HepG2 (cell line): ENCODE data around the gene CIAO2A. TPM values are rescaled to one million over a fixed set of nuclear protein-coding genes. Genes with fewer than 3 reads are reported as not detected.

Source experiments
- ATAC-seq: fragments of 200-7000 bp; cut with Tn5 transposase; 3 replicates; pipeline ENCODE4 v1.9.1; 2020; ENCODE audit warnings: mild to moderate bottlenecking, moderate library complexity
- BruUV-seq: library from RNA; stranded (reverse); fragments of 400-500 nt; replicated peaks from 2 replicates; lab custom pipeline; 2021; lab: Mats Ljungman, UMichigan
- CTCF ChIA-PET: fragments of 300-600 bp; formaldehyde crosslinking; extraction: SDS; loops from one replicate; lab custom pipeline; 2021; ENCODE audit warnings: low total read pairs, inconsistent platforms, low intra/inter-chr PET ratio; lab: Yijun Ruan, JAX
- POLR2A ChIA-PET: fragments of 350-600 bp; sonication (Branson Sonifier 250); formaldehyde crosslinking; loops from one replicate; lab custom pipeline; 2020; ENCODE audit warnings: antibody characterized with exemption, inconsistent platforms; lab: Yijun Ruan, JAX
- DNase-seq: peaks from one replicate; pipeline ENCODE4 v3.0.0-alpha.2; 2015; ENCODE audit warnings: low spot score
- FAIRE-seq: peaks from 3 replicates; lab custom pipeline; 2011; peaks lifted over from hg19 to GRCh38; lab: Jason Lieb, UNC
- H2AFZ ChIP-seq: one replicate; pipeline ENCODE4 v1.6.1; 2011; ENCODE audit warnings: low read length, inconsistent platforms
- H3K27ac ChIP-seq: fragments of 300-600 bp; 3 replicates; pipeline ENCODE4 v1.8.0; 2011; ENCODE audit warnings: mixed run types, mild to moderate bottlenecking, mixed read lengths, low read length, inconsistent platforms; ENCODE audit not compliant: insufficient read depth; ENCODE audit errors: extremely low read length
- H3K27me3 ChIP-seq, 2 experiments: fragments of 200-600 bp in 1 of 2; 2 replicates in 1 of 2; 3 replicates in 1 of 2; pipeline versions ENCODE4 v1.6.0 to v1.8.0; 2011; ENCODE audit warnings: low read length in 2 of 2, mild to moderate bottlenecking in 2 of 2, moderate library complexity in 2 of 2, inconsistent platforms in 1 of 2; ENCODE audit not compliant: insufficient read depth in 2 of 2, control insufficient read depth in 1 of 2
- H3K36me3 ChIP-seq, 2 experiments: fragments of 200-600 bp in 1 of 2; replicated peaks in 1 of 2; 2 replicates in 1 of 2; 3 replicates in 1 of 2; pipeline versions ENCODE4 v1.5.1 to v1.8.0; 2011; ENCODE audit warnings: low read length in 2 of 2, inconsistent platforms in 1 of 2; ENCODE audit not compliant: insufficient read depth in 2 of 2, control insufficient read depth in 1 of 2
- H3K4me1 ChIP-seq: 2 replicates; pipeline ENCODE4 v1.5.1; 2012; ENCODE audit warnings: low read length, inconsistent platforms; ENCODE audit not compliant: insufficient read depth
- H3K4me2 ChIP-seq: 2 replicates; pipeline ENCODE4 v1.6.0; 2011; ENCODE audit warnings: low read depth, low read length, inconsistent platforms
- H3K4me3 ChIP-seq, 3 experiments: fragments of 200-600 bp in 1 of 3; sonication (generic), shearing (Covaris generic) in 1 of 3; replicated peaks in 1 of 3; 2 replicates each; pipeline ENCODE4 v1.5.1; 2011 to 2016; ENCODE audit warnings: low read length in 3 of 3, inconsistent platforms in 2 of 3, low read depth in 2 of 3, mild to moderate bottlenecking in 2 of 3, control low read depth in 1 of 3, mixed read lengths in 1 of 3; ENCODE audit not compliant: insufficient read depth in 1 of 3
- H3K79me2 ChIP-seq: one replicate; pipeline ENCODE4 v1.6.1; 2011; ENCODE audit warnings: low read length, inconsistent platforms; ENCODE audit not compliant: insufficient read depth
- H3K9ac ChIP-seq: 2 replicates; pipeline ENCODE4 v1.6.0; 2011; ENCODE audit warnings: mild to moderate bottlenecking, low read depth, low read length, inconsistent platforms; ENCODE audit not compliant: insufficient read depth
- H3K9me3 ChIP-seq: 2 replicates; pipeline ENCODE4 v1.5.1; 2012; ENCODE audit warnings: mild to moderate bottlenecking, low read length
- H4K20me1 ChIP-seq: 2 replicates; pipeline ENCODE4 v1.6.0; 2011; ENCODE audit warnings: inconsistent platforms, mild to moderate bottlenecking, low read length, moderate library complexity; ENCODE audit not compliant: insufficient read depth
- CAMTA2 ChIP-seq: sonication (generic); formaldehyde crosslinking; IDR thresholded peaks from 2 replicates; pipeline ENCODE4 v1.4.0; 2020; ENCODE audit warnings: mild to moderate bottlenecking, missing genetic modification reagents, borderline replicate concordance
- DRAP1 ChIP-seq: IDR thresholded peaks from 2 replicates; pipeline ENCODE4 v1.6.1; 2016; ENCODE audit warnings: missing genetic modification reagents, missing compliant biosample characterization
- GATAD1 ChIP-seq: IDR thresholded peaks from 2 replicates; pipeline ENCODE4 v1.6.1; 2016; ENCODE audit warnings: missing genetic modification reagents, missing compliant biosample characterization
- HNRNPUL1 ChIP-seq: fragments of 200-400 bp; formaldehyde crosslinking; IDR thresholded peaks from 2 replicates; pipeline ENCODE4 v1.6.1; 2017; ENCODE audit warnings: low read depth, mild to moderate bottlenecking, low read length, moderate library complexity
- MIER2 ChIP-seq: IDR thresholded peaks from 2 replicates; pipeline ENCODE4 v1.6.1; 2016; ENCODE audit warnings: missing biosample characterization, missing genetic modification reagents
- PRDM4 ChIP-seq: sonication (generic); formaldehyde crosslinking; IDR thresholded peaks from 2 replicates; pipeline ENCODE4 v1.9.0; 2021; ENCODE audit warnings: missing genetic modification reagents, borderline replicate concordance
- TAF15 ChIP-seq: fragments of 200-400 bp; formaldehyde crosslinking; IDR thresholded peaks from one replicate; pipeline ENCODE4 v1.6.1; 2018; ENCODE audit warnings: mild to moderate bottlenecking, low read depth, low read length; ENCODE audit not compliant: poor library complexity, severe bottlenecking
- TCF7L2 ChIP-seq: IDR thresholded peaks from 2 replicates; pipeline ENCODE4 v1.6.1; 2011; ENCODE audit warnings: mild to moderate bottlenecking, low read depth, low read length, moderate library complexity
- ZBTB39 ChIP-seq: sonication (generic); formaldehyde crosslinking; IDR thresholded peaks from 2 replicates; pipeline ENCODE4 v1.5.0; 2020; ENCODE audit warnings: missing genetic modification reagents
- ZNF138 ChIP-seq: sonication (generic); formaldehyde crosslinking; IDR thresholded peaks from 2 replicates; pipeline ENCODE4 v1.5.0; 2020; ENCODE audit warnings: mild to moderate bottlenecking, low read depth, missing genetic modification reagents
- ZNF432 ChIP-seq: sonication (generic); formaldehyde crosslinking; IDR thresholded peaks from 2 replicates; pipeline ENCODE4 v1.5.0; 2020; ENCODE audit warnings: missing genetic modification reagents, mild to moderate bottlenecking, borderline replicate concordance
- ZNF451 ChIP-seq: sonication (generic); formaldehyde crosslinking; IDR thresholded peaks from 2 replicates; pipeline ENCODE4 v1.5.0; 2020; ENCODE audit warnings: mild to moderate bottlenecking, missing genetic modification reagents
- ZNF468 ChIP-seq: sonication (generic); formaldehyde crosslinking; IDR thresholded peaks from 2 replicates; pipeline ENCODE4 v1.8.0; 2022; ENCODE audit warnings: mild to moderate bottlenecking, moderate library complexity, missing genetic modification reagents
- ZNF503 ChIP-seq: sonication (generic); formaldehyde crosslinking; IDR thresholded peaks from 2 replicates; pipeline ENCODE4 v1.4.0; 2020; ENCODE audit warnings: missing genetic modification reagents
- ZNF547 ChIP-seq: sonication (generic); formaldehyde crosslinking; IDR thresholded peaks from 2 replicates; pipeline ENCODE4 v1.5.1; 2020; ENCODE audit warnings: mild to moderate bottlenecking, missing genetic modification reagents
- ZNF614 ChIP-seq: IDR thresholded peaks from 2 replicates; pipeline ENCODE4 v1.6.1; 2018; ENCODE audit warnings: missing biosample characterization, missing genetic modification reagents, inconsistent platforms, borderline replicate concordance
- WGBS: methylation state at CpG from one replicate; pipeline ENCODE4 v1.1.6; 2017; ENCODE audit warnings: low lambda C conversion rate; 5-methylcytosine and 5-hydroxymethylcytosine counted together
- in situ Hi-C: cut with HindIII; loops from 2 replicates; pipeline ENCODE4 v1.10.0; 2017; ENCODE audit warnings: low pct_unique_long_range_greater_than_20kb; ENCODE audit not compliant: extremely low pct_ligation_motif_present
- intact Hi-C: fragments of 100-400 bp; cut with micrococcal nuclease; formaldehyde crosslinking; loops from one replicate; pipeline ENCODE4 v1.10.0; 2022; ENCODE audit not compliant: unreplicated experiment
- polyA plus RNA-seq, 8 experiments: library from polyadenylated mRNA; depleted of rRNA in 3 of 8; stranded (reverse) in 7 of 8; unstranded in 1 of 8; fragments of >200 nt; fragmentation: Illumina TruSeq in 4 of 8; extraction: Trizol in 4 of 8; gene quantifications; 2 replicates each; pipeline versions ENCODE4 v1.2.1 to v1.2.3, GENCODE V29; 2011 to 2016; ENCODE audit warnings: low read depth in 4 of 8, missing spikeins in 1 of 8, mixed read lengths in 1 of 8; ENCODE audit not compliant: insufficient read depth in 1 of 8
- total RNA-seq, 5 experiments: library from RNA; depleted of rRNA; stranded (reverse); fragments of >200 nt; fragmentation: Illumina TruSeq; extraction: Trizol; gene quantifications; 2 replicates each; pipeline ENCODE4 v1.2.3, GENCODE V29; 2016; ENCODE audit warnings: low read depth in 1 of 5
- TF ChIP-seq, protein P1 (sequence below): sonication (generic); formaldehyde crosslinking; IDR thresholded peaks from 2 replicates; pipeline ENCODE4 v1.4.0; 2020; ENCODE audit warnings: mild to moderate bottlenecking, missing genetic modification reagents

CIAO2A gene
- total and polyA plus RNA-seq, 2 of the 13 experiments (the other 11 are each of a cell fraction or from before 2014, with no cell fraction given), result 83.0 to 100 TPM

GRCh38 chr15:64143276-64143675, 49.6 kb upstream of the CIAO2A start:
- ATAC-seq (no peak), FAIRE-seq (no peak), DNase-seq (no peak)
- no peaks in the 10 kb centered on the region for H4K20me1 ChIP-seq
- no peak overlapping the region for H2AFZ ChIP-seq
- no peaks in the 10 kb centered on the region for H3K27me3 ChIP-seq
- WGBS, result 91% methylated on average over 6 of the region's 6 CpGs
- CTCF ChIA-PET, result no interaction called here
- H3K9me3 ChIP-seq, result no peaks in the 10 kb centered on the region
- intact Hi-C loops, result no loop called here
- no TSS peak for BruUV-seq
- no peak overlapping the region for H3K27ac ChIP-seq
- POLR2A ChIA-PET, result no interaction called here
- H3K4me1 ChIP-seq, result peaks cover 53% of the 10 kb centered on the region
- in situ Hi-C loops, result no loop called here
- H3K4me2 ChIP-seq, result no peak overlapping the region
- H3K4me3 ChIP-seq, result no peak overlapping the region
- H3K9ac ChIP-seq, result no peak overlapping the region
- no peaks in the 10 kb centered on the region for H3K79me2 ChIP-seq
- peaks cover 14 to 27% of the 10 kb centered on the region in 2 experiments; a peak in 4 of 5 replicates for H3K36me3 ChIP-seq
- TF ChIP-seq ZBTB39, result no peak
- TF ChIP-seq ZNF468 (CRISPR knock-in tag), result no peak
- TF ChIP-seq TAF15, result no peak
- TF ChIP-seq ZNF503 (CRISPR knock-in tag), result no peak
- no peak for TF ChIP-seq ZNF138
- no peak for TF ChIP-seq HNRNPUL1
- TF ChIP-seq ZNF614 (CRISPR knock-in tag), result no peak
- TF ChIP-seq ZNF432 (CRISPR knock-in tag), result no peak
- no peak for TF ChIP-seq CAMTA2 (CRISPR knock-in tag)
- TF ChIP-seq ZNF451 (CRISPR knock-in tag), result no peak
- TF ChIP-seq ZNF547, result no peak
- no peak for TF ChIP-seq GATAD1
- TF ChIP-seq MIER2, result no peak
- no peak for TF ChIP-seq DRAP1 (CRISPR knock-in tag)
- TF ChIP-seq, protein P1, sequence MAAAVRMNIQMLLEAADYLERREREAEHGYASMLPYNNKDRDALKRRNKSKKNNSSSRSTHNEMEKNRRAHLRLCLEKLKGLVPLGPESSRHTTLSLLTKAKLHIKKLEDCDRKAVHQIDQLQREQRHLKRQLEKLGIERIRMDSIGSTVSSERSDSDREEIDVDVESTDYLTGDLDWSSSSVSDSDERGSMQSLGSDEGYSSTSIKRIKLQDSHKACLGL (CRISPR knock-in tag), result no peak
- TF ChIP-seq PRDM4, result no peak
- TF ChIP-seq TCF7L2, result no peak
